SU-DHL-6 (cell line): Measurements from ENCODE around the gene SLC6A20.

Experiments used
- H2AFZ ChIP-seq: fragments of 200-600 bp; sonication (generic); 2 replicates; pipeline ENCODE4 v1.6.1; 2014; ENCODE audit warnings: low read depth, mild to moderate bottlenecking, moderate library complexity, mixed read lengths, antibody characterized with exemption, low read length; ENCODE audit not compliant: severe bottlenecking
- H3F3A ChIP-seq: fragments of 200-600 bp; shearing (Covaris generic); 2 replicates; pipeline ENCODE4 v1.6.0; 2016; ENCODE audit warnings: antibody characterized with exemption, mild to moderate bottlenecking; ENCODE audit not compliant: insufficient read depth
- H3K27ac ChIP-seq: fragments of 200-600 bp; sonication (generic); 2 replicates; pipeline ENCODE4 v1.5.1; 2016; ENCODE audit warnings: low read depth, mild to moderate bottlenecking, low read length, moderate library complexity, mixed read lengths
- H3K27me3 ChIP-seq: fragments of 200-600 bp; sonication (generic), shearing (Covaris generic); 2 replicates; pipeline ENCODE4 v1.6.0; 2014; ENCODE audit warnings: mild to moderate bottlenecking, low read length
- H3K36me3 ChIP-seq: fragments of 200-600 bp; sonication (generic); 2 replicates; pipeline ENCODE4 v1.6.1; 2014; ENCODE audit warnings: mild to moderate bottlenecking, low read length, mixed read lengths
- H3K4me2 ChIP-seq: fragments of 300-600, 200-600 bp; shearing (Covaris generic), sonication (generic); 2 replicates; pipeline ENCODE4 v1.6.0; 2014; ENCODE audit warnings: low read length, low read depth, mild to moderate bottlenecking; ENCODE audit not compliant: poor library complexity, severe bottlenecking
- H3K4me3 ChIP-seq: fragments of 200-600 bp; sonication (generic); 2 replicates; pipeline ENCODE4 v1.5.1; 2014; ENCODE audit warnings: antibody characterized with exemption, low read length, mild to moderate bottlenecking, mixed read lengths; ENCODE audit not compliant: insufficient read depth, poor library complexity, severe bottlenecking
- H3K79me2 ChIP-seq: fragments of 200-600 bp; sonication (generic); 2 replicates; pipeline ENCODE4 v1.6.1; 2014; ENCODE audit warnings: mild to moderate bottlenecking, low read length, moderate library complexity; ENCODE audit not compliant: insufficient read depth
- H3K9ac ChIP-seq: fragments of 200-600 bp; sonication (generic); 2 replicates; pipeline ENCODE4 v1.7.0; 2014; ENCODE audit warnings: mild to moderate bottlenecking, low read length
- H3K9me2 ChIP-seq: fragments of 200-600 bp; sonication (generic); replicated peaks from 2 replicates; pipeline ENCODE4 v1.6.1; 2014; ENCODE audit warnings: low read length; ENCODE audit not compliant: insufficient read depth
- H3K9me3 ChIP-seq: fragments of 200-600 bp; sonication (generic); 2 replicates; pipeline ENCODE4 v1.6.1; 2014; ENCODE audit warnings: low read length, mixed read lengths; ENCODE audit not compliant: insufficient read depth
- H4K20me1 ChIP-seq: fragments of 200-600 bp; sonication (generic); 2 replicates; pipeline ENCODE4 v1.6.1; 2014; ENCODE audit warnings: low read depth, mild to moderate bottlenecking, antibody characterized with exemption, low read length, moderate library complexity, mixed read lengths
- EZH2phosphoT487 ChIP-seq: fragments of 200-600 bp; sonication (generic), shearing (Covaris generic); conservative IDR thresholded peaks from 2 replicates; pipeline ENCODE4 v1.6.1; 2018; ENCODE audit warnings: mild to moderate bottlenecking, antibody characterized with exemption, low read length, moderate library complexity, mixed read lengths
- TF ChIP-seq, protein P1 (sequence below): fragments of 200-600 bp; sonication (generic); IDR thresholded peaks from one replicate; pipeline ENCODE4 v1.5.1; 2017; ENCODE audit warnings: antibody characterized with exemption, mild to moderate bottlenecking, low read length, moderate library complexity; ENCODE audit not compliant: insufficient read depth, poor library complexity, severe bottlenecking

SLC6A20 gene

DNA sequence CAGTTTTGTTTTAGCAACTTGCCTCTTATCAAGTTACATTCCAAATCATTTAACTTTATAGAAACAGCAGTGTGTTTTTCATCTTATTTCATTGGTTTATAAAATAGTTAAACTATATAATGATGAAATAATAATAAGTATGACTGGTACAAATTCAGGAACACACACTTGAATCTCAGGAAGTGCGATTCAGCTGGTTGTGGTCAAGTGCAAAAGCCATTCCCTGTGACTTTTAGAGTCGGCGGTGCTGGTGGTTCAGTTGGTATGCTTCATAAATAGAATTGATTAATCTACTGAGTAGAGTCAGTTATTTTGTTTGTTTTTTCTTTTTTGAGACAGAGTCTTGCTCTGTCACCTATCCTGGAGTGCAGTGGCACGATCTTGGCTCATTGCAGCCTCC lies 84.4 kb downstream of the SLC6A20 start:
- H3F3A ChIP-seq, result no peaks in the 10 kb centered on the region
- no peak overlapping the region for H3K4me3 ChIP-seq
- peaks cover 10% of the 10 kb centered on the region; the same call in 1 of the 2 replicates for H3K36me3 ChIP-seq
- H3K27ac ChIP-seq, result no peak overlapping the region
- H2AFZ ChIP-seq, result no peak overlapping the region
- TF ChIP-seq, protein P1, sequence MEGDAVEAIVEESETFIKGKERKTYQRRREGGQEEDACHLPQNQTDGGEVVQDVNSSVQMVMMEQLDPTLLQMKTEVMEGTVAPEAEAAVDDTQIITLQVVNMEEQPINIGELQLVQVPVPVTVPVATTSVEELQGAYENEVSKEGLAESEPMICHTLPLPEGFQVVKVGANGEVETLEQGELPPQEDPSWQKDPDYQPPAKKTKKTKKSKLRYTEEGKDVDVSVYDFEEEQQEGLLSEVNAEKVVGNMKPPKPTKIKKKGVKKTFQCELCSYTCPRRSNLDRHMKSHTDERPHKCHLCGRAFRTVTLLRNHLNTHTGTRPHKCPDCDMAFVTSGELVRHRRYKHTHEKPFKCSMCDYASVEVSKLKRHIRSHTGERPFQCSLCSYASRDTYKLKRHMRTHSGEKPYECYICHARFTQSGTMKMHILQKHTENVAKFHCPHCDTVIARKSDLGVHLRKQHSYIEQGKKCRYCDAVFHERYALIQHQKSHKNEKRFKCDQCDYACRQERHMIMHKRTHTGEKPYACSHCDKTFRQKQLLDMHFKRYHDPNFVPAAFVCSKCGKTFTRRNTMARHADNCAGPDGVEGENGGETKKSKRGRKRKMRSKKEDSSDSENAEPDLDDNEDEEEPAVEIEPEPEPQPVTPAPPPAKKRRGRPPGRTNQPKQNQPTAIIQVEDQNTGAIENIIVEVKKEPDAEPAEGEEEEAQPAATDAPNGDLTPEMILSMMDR, result no peak
- TF ChIP-seq EZH2phosphoT487, result no peak
- H3K9me2 ChIP-seq, result no peaks in the 10 kb centered on the region
- H4K20me1 ChIP-seq, result no peaks in the 10 kb centered on the region
- no peaks in the 10 kb centered on the region for H3K9me3 ChIP-seq
- no peak overlapping the region for H3K4me2 ChIP-seq
- H3K27me3 ChIP-seq, result no peaks in the 10 kb centered on the region
- H3K79me2 ChIP-seq, result no peaks in the 10 kb centered on the region
- no peak overlapping the region for H3K9ac ChIP-seq

DNA sequence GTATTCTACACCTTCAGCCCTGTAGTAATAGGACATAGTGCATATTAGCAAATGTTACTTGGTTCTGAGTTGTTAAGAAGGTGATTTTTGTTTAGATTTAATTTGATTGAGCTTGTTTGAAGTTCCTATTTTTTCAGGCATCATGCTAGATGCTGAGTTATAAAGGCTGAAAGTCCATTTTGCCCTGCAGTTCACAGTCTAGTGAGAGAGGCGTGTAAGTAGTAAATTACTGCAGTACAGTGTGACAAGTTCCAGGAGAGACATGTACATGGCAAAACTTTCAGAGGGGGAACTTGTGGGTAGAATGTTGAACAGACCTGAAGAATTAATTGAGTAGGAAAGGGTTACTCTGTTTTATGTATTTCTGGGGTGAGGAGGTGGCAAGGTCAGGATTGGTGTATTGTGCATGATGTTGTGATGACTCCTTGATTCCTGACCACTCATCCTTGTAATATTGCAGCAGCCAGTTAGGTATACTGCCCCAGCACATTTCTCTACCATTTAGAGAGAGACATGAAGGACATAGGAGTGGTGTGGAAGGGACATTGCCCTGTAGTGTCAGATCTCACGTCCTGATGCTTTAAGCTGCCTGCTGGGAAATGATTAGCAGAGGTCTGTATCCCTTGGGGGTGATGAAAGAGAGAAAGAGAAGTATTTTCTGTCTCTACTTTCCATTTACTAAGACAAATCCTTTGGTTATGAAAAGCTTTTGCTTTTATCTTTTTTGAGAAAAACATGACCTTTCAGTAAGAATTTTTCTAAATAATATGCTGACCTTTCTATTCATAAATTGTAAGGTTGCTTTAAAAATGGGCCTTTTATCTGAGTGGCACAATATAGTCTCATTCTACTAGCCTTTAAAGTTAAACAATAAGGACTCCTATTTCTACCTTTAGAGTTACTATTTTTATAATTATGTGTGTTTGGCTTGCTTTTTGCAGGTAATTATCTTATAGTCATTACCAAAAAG lies 90.2 kb downstream of the SLC6A20 start:
- H3K4me2 ChIP-seq, result no peak overlapping the region
- peaks cover 28% of the 10 kb centered on the region; the same call in 1 of the 2 replicates for H3K36me3 ChIP-seq
- H3K27me3 ChIP-seq, result no peaks in the 10 kb centered on the region
- no peaks in the 10 kb centered on the region for H4K20me1 ChIP-seq
- H3K79me2 ChIP-seq, result peaks cover 20% of the 10 kb centered on the region
- no peaks in the 10 kb centered on the region for H3K9me3 ChIP-seq
- H2AFZ ChIP-seq, result no peak overlapping the region
- no peaks in the 10 kb centered on the region for H3F3A ChIP-seq
- TF ChIP-seq EZH2phosphoT487, result no peak
- TF ChIP-seq, protein P1, result no peak
- no peak overlapping the region for H3K27ac ChIP-seq
- no peaks in the 10 kb centered on the region for H3K9me2 ChIP-seq
- no peak overlapping the region for H3K4me3 ChIP-seq
- H3K9ac ChIP-seq, result no peak overlapping the region
